ENCODE data around the gene GCDH.
"Not testable (repeated sequence)": the region's sequence is repeated elsewhere in the genome, so short reads cannot be mapped to it uniquely, and the experiment has no call there.

GCDH gene

GRCh38 chr19:12890787-12891552, at the start of gene GCDH:
Gene GCDH (plus strand): TSS chr19:12891160. CDS start chr19:12891305, 145 bp downstream.
- peak; percentile 73 for DNase-seq (ENCODE audit: low read depth)

GRCh38 chr19:12842511-12842910, 48.4 kb upstream of the GCDH start:
- DNase-seq (ENCODE audit: low read depth) = no peak

- no peak for DNase-seq (ENCODE audit: low read depth)
Observed at GRCh38 chr19:12843328-12843727, 47.6 kb upstream of the GCDH start.

- no peak for DNase-seq (ENCODE audit: low read depth)
Observed at GRCh38 chr19:12843999-12844732, 46.8 kb upstream of the GCDH start.

- DNase-seq (ENCODE audit: low read depth) = not testable (repeated sequence)
Observed at GRCh38 chr19:12846613-12847012, 44.3 kb upstream of the GCDH start.

- peak; percentile 89 for DNase-seq (ENCODE audit: low read depth)
Observed at GRCh38 chr19:12847159-12848139, 43.5 kb upstream of the GCDH start.

- DNase-seq (ENCODE audit: low read depth) = no peak
Observed at GRCh38 chr19:12856653-12857052, 34.3 kb upstream of the GCDH start.

GRCh38 chr19:12858041-12858928, 32.7 kb upstream of the GCDH start:
- DNase-seq (ENCODE audit: low read depth) = no peak

GRCh38 chr19:12859546-12859945, 31.4 kb upstream of the GCDH start:
- no peak for DNase-seq (ENCODE audit: low read depth)

- DNase-seq (ENCODE audit: low read depth) = no peak
Observed at GRCh38 chr19:12864143-12864542, 26.8 kb upstream of the GCDH start.

GRCh38 chr19:12864721-12865715, 25.9 kb upstream of the GCDH start:
- DNase-seq (ENCODE audit: low read depth) = no peak

GRCh38 chr19:12865746-12866415, 25.1 kb upstream of the GCDH start:
- no peak for DNase-seq (ENCODE audit: low read depth)

GRCh38 chr19:12866416-12867119, 24.4 kb upstream of the GCDH start:
- DNase-seq (ENCODE audit: low read depth) = no peak

- peak; percentile 55 for DNase-seq (ENCODE audit: low read depth)
Observed at GRCh38 chr19:12867120-12868099, 23.6 kb upstream of the GCDH start.

GRCh38 chr19:12868540-12869112, 22.3 kb upstream of the GCDH start:
- DNase-seq (ENCODE audit: low read depth) = no peak

- no peak for DNase-seq (ENCODE audit: low read depth)
Observed at GRCh38 chr19:12871681-12872080, 19.3 kb upstream of the GCDH start.

GRCh38 chr19:12872255-12872654, 18.7 kb upstream of the GCDH start:
- no peak for DNase-seq (ENCODE audit: low read depth)

All from stimulated activated CD8-positive, alpha-beta memory T cell treated with anti-CD3 and anti-CD28 coated beads, Interleukin-15, amount 100 ng/mL, for 24 hours (primary cell).